Common myeloid progenitor, CD34-positive (primary cell): ENCODE measurements around the gene BDNF.
"Not testable (repeated sequence)": the region's sequence is repeated elsewhere in the genome, so short reads cannot be mapped to it uniquely, and the experiment has no call there.

Experiments used
- CTCF ChIA-PET: fragments of 350-600 bp; sonication (Branson Sonifier 250); formaldehyde crosslinking; loops from one replicate; lab custom pipeline; 2021; ENCODE audit warnings: antibody characterized with exemption; lab: Charles Lee
- POLR2A ChIA-PET: fragments of 350-600 bp; sonication (Branson Sonifier 250); formaldehyde crosslinking; loops from one replicate; lab custom pipeline; 2021; ENCODE audit warnings: antibody characterized with exemption; lab: Charles Lee
- DNase-seq, 3 donors: peaks; one replicate each; pipeline versions ENCODE4 v3.0.0 to v3.0.0-alpha.2; 2013
- H3K27ac ChIP-seq, 2 experiments: 1 replicate in 1 of 2; 2 replicates in 1 of 2; pipeline ENCODE4 v1.7.0; 2013; ENCODE audit warnings: inconsistent platforms in 2 of 2, low read length in 2 of 2, mild to moderate bottlenecking in 2 of 2, low read depth in 1 of 2, moderate library complexity in 1 of 2; ENCODE audit not compliant: severe bottlenecking in 2 of 2, insufficient read depth in 1 of 2, poor library complexity in 1 of 2
- H3K27me3 ChIP-seq, 5 experiments: replicated peaks in 2 of 5; 1 replicate in 3 of 5; 2 replicates in 2 of 5; pipeline versions ENCODE4 v1.6.1 to v1.7.0; 2013; ENCODE audit warnings: low read length in 4 of 5, mild to moderate bottlenecking in 2 of 5, moderate library complexity in 2 of 5, inconsistent platforms in 1 of 5; ENCODE audit not compliant: insufficient read depth in 5 of 5, control insufficient read depth in 4 of 5
- H3K36me3 ChIP-seq, 4 experiments: 1 replicate in 2 of 4; 2 replicates in 2 of 4; pipeline versions ENCODE4 v1.6.1 to v1.7.0; 2013; ENCODE audit warnings: low read length in 3 of 4, control low read depth in 1 of 4, mild to moderate bottlenecking in 1 of 4; ENCODE audit not compliant: control insufficient read depth in 4 of 4, insufficient read depth in 4 of 4
- H3K4me1 ChIP-seq, 4 experiments: 1 replicate in 3 of 4; 2 replicates in 1 of 4; pipeline versions ENCODE4 v1.6.1 to v1.7.1; 2013; ENCODE audit warnings: low read length in 3 of 4, mild to moderate bottlenecking in 3 of 4, control low read depth in 1 of 4, inconsistent platforms in 1 of 4, moderate library complexity in 1 of 4; ENCODE audit not compliant: control insufficient read depth in 4 of 4, insufficient read depth in 4 of 4; ENCODE audit errors: control extremely low read depth in 1 of 4
- H3K4me3 ChIP-seq, 7 experiments: 1 replicate in 4 of 7; 2 replicates in 3 of 7; pipeline versions ENCODE4 v1.5.1 to v1.7.0; 2013; ENCODE audit warnings: mild to moderate bottlenecking in 7 of 7, low read length in 6 of 7, moderate library complexity in 6 of 7, inconsistent platforms in 2 of 7, low read depth in 2 of 7, control low read depth in 1 of 7; ENCODE audit not compliant: insufficient read depth in 4 of 7, control insufficient read depth in 1 of 7; ENCODE audit errors: extremely low read depth in 1 of 7
- H3K9me3 ChIP-seq, 5 experiments: 1 replicate in 4 of 5; 2 replicates in 1 of 5; pipeline versions ENCODE4 v1.6.1 to v1.7.1; 2013; ENCODE audit warnings: low read length in 4 of 5, mild to moderate bottlenecking in 2 of 5, inconsistent platforms in 1 of 5, low read depth in 1 of 5, moderate library complexity in 1 of 5; ENCODE audit not compliant: control insufficient read depth in 4 of 5, insufficient read depth in 2 of 5; ENCODE audit errors: control extremely low read depth in 1 of 5
- WGBS: methylation state at CpG from one replicate; pipeline ENCODE4 v1.1.5; 2013; ENCODE audit not compliant: insufficient coverage; 5-methylcytosine and 5-hydroxymethylcytosine counted together

The BDNF gene

DNA sequence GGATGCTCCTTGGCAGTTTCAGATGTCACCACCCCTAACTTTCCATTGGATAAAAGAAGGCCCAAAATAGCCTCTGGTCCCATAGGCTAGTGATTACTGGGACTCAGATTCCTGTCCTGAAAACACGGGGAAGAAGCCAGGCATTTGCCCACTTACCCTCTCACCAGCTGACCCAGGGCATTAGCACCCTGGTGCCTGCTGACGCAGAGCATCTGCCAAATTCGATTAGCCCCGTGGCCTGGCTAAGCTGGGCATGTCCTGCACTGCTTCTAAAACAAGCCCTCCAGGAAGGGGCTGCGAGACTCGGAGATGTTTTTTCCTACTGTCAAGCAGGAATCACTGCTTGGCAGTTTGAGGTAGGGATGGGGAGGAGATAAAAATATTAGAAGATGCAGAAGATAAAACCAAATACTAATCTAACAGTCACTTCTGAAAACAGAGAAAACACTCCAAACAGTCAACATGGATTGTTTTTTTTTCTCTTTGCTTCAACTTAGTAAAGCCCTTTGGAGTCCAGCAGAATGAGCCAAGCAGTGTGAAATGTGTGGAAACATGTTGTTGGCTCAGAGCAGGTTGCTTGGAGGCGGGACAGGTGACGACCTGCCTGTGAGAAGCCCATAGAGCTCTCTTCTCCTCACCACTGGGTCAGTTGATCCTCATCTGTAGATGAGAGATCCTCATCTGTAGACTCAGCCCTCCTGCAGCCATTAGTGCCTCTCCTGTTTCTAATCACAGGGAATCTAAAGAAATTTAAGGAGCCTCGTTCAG lies 54.0 kb downstream of the BDNF start:
- CTCF ChIA-PET: no interaction called here
- WGBS: 97% methylated on average over 7 of the region's 9 CpGs

DNA sequence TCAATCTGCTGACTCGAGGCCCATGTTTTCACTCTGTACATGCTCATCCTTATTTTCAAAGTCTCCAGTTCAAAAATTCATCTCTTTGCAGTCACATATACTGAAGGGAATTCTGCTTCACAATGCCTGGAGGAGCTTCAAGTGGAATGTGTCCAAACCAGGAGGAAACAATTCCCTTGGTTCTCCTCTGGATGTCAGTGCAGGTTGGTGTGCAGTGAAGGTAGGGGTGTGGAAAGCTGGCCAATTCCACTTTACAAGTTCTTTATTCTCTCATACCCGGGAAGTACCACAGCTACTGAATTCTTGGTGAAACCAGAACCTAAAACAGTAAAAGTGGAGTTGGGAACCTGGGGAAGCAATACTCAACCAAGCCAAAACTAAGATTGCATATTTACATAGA lies 57.3 kb downstream of the BDNF start:
- CTCF ChIA-PET: no interaction called here
- H3K36me3 ChIP-seq: peaks cover 0 to 2% (median under 1%) of the 10 kb centered on the region in 4 experiments
- no peak for DNase-seq

More for the DNA sequence above, 54.0 kb downstream of the BDNF start:
- Histone ChIP-seq H3K27ac (no peak overlapping the region), H3K27me3 (peaks cover 0 to 2% (median 0%) of the 10 kb centered on the region in 5 experiments), H3K9me3 (no peaks in the 10 kb centered on the region), H3K4me1 (no peaks in the 10 kb centered on the region), H3K36me3 (peaks cover 0 to 2% (median 0%) of the 10 kb centered on the region in 4 experiments), H3K4me3 (no peak overlapping the region)
- POLR2A ChIA-PET: no interaction called here
- DNase-seq: no peak

DNA sequence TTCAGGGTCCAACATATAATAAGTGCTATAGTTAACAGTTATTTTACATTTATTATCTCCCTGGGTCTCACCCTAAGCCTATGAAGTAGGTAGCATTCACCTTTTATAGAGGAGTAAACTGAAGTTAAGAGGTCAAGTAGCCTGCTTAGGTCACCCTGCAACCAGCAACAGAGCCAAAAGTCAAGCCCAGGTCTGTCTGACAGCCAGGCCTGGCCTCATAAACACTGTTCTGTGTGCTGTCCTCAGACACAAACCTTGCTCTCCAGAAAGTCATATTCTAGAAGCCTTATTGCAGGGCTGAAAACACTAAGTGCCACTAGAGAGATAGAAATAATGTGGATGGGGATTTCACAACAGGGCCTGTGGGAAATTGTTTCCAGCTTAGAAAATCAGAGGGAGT lies 59.3 kb downstream of the BDNF start:
- no peak for DNase-seq
- Histone ChIP-seq H3K9me3 (peaks cover 0 to 5% (median 4%) of the 10 kb centered on the region in 5 experiments), H3K4me1 (no peaks in the 10 kb centered on the region), H3K27me3 (no peaks in the 10 kb centered on the region), H3K4me3 (no peak overlapping the region), H3K27ac (no peak overlapping the region), H3K36me3 (peaks cover 0 to 2% (median under 1%) of the 10 kb centered on the region in 4 experiments)
- ChIA-PET POLR2A (no interaction called here), CTCF (no interaction called here)

More for the DNA sequence above, 57.3 kb downstream of the BDNF start:
- Histone ChIP-seq H3K4me3 (no peak overlapping the region), H3K4me1 (no peaks in the 10 kb centered on the region), H3K27ac (no peak overlapping the region), H3K27me3 (no peaks in the 10 kb centered on the region), H3K9me3 (no peaks in the 10 kb centered on the region)
- POLR2A ChIA-PET: no interaction called here
- no CpG with 5 or more reads among the region's 2 CpGs for WGBS

DNA sequence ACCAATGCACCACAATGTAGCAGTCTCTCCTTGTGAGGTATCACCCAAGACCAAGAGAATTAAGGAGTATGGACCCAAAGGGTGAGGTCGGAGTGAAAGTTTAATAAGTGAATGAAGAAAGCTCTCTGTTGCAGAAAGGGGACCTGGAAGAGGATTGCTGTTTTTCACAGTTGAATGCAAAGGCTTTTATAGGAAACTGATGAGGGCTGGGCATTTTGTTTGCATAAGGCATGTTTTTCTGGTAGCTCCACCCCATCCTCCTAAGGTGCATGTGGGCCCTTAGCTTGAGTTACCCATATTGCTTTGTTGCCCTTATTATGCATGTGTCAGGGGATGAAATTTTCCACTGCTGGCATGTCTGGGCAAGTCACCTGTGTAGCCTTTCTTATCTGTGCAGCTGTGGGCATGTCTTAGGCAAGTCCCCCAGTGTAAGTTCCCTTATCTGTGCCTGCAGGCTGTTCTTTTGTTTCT lies 64.7 kb downstream of the BDNF start:
- ChIA-PET POLR2A (no interaction called here), CTCF (no interaction called here)
- Histone ChIP-seq H3K4me1 (no peaks in the 10 kb centered on the region), H3K4me3 (no peak overlapping the region), H3K27me3 (no peaks in the 10 kb centered on the region), H3K9me3 (peaks cover 0 to 12% (median 4%) of the 10 kb centered on the region in 5 experiments), H3K27ac (no peak overlapping the region), H3K36me3 (no peaks in the 10 kb centered on the region)
- no peak for DNase-seq
- WGBS: no CpG with 5 or more reads among the region's 1 CpG

DNA sequence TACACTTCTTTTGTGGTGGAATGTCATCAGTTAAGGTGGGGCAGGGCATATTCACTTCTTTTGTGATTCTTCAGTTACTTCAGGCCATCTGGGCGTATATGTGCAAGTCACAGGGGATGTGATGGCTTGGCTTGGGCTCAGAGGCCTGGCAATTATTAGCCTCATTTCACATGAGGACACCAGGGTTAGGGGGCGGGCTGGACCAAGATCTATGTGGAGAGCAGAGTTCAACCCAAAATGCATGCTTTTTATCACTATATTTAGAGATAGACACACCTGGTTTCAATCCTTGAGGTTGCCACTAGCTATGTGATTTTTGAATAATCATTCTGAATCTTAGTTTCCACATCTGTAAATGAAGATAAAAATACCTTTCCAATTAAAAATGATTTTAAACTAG lies 65.5 kb downstream of the BDNF start:
- H3K4me3 ChIP-seq, DNase-seq, H3K27me3 ChIP-seq, H3K4me1 ChIP-seq, H3K36me3 ChIP-seq, H3K27ac ChIP-seq, CTCF ChIA-PET, POLR2A ChIA-PET: not testable (repeated sequence)
- H3K9me3 ChIP-seq: peaks cover 0 to 12% (median 4%) of the 10 kb centered on the region in 5 experiments
- no CpG with 5 or more reads among the region's 2 CpGs for WGBS

- H3K27me3 ChIP-seq, H3K36me3 ChIP-seq, H3K27ac ChIP-seq, POLR2A ChIA-PET, DNase-seq, H3K4me3 ChIP-seq, CTCF ChIA-PET, H3K4me1 ChIP-seq: not testable (repeated sequence)
- H3K9me3 ChIP-seq: peaks cover 0 to 12% (median 4%) of the 10 kb centered on the region in 5 experiments
- 100% methylated on average over 3 of the region's 10 CpGs for WGBS
These were observed 66.0 kb downstream of the BDNF start for GRCh38 chr11:27634282-27634681.

- DNase-seq, H3K27ac ChIP-seq, CTCF ChIA-PET, H3K4me1 ChIP-seq, H3K36me3 ChIP-seq, H3K4me3 ChIP-seq, H3K27me3 ChIP-seq, POLR2A ChIA-PET, H3K9me3 ChIP-seq: not testable (repeated sequence)
- WGBS: no CpG with 5 or more reads among the region's 5 CpGs
These were observed 71.2 kb downstream of the BDNF start for GRCh38 chr11:27629023-27629422.
